ENCODE data around the gene SV2B.

DNA sequence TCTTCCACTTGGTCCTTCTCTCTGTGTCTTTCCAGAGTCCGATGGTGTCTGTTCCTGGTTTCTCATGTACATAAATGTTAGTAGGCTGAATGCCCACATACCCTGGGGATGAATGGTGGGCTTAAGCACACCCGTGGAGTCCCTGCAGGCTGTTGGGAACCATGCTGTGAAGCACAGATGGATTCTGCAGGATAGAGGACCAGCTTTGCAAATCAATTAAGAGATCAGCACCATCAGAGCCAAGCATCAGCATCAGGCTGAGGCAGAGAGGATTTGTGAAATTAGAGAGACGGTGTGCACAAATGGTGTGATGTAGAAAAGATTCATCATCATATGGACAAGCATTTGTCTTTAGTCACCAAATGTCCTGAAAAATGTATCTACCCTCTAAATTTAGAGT is 127.1 kb downstream of the SV2B start:
- TF ChIP-seq, protein P1, sequence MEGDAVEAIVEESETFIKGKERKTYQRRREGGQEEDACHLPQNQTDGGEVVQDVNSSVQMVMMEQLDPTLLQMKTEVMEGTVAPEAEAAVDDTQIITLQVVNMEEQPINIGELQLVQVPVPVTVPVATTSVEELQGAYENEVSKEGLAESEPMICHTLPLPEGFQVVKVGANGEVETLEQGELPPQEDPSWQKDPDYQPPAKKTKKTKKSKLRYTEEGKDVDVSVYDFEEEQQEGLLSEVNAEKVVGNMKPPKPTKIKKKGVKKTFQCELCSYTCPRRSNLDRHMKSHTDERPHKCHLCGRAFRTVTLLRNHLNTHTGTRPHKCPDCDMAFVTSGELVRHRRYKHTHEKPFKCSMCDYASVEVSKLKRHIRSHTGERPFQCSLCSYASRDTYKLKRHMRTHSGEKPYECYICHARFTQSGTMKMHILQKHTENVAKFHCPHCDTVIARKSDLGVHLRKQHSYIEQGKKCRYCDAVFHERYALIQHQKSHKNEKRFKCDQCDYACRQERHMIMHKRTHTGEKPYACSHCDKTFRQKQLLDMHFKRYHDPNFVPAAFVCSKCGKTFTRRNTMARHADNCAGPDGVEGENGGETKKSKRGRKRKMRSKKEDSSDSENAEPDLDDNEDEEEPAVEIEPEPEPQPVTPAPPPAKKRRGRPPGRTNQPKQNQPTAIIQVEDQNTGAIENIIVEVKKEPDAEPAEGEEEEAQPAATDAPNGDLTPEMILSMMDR (conservative IDR thresholded peaks at IDR 0.05; ENCODE audit: low read depth in 2 of 2), result no peak
- TF ChIP-seq EZH2 (IDR thresholded peaks at IDR 0.05; ENCODE audit: low read depth, unreplicated experiment) (no peak), EZH2phosphoT487 (IDR thresholded peaks at IDR 0.05; ENCODE audit: unreplicated experiment) (no peak), CREB1 (CRISPR knock-in tag; IDR thresholded peaks at IDR 0.05; ENCODE audit: low read depth) (no peak), JUNB (IDR thresholded peaks at IDR 0.05; ENCODE audit: unreplicated experiment) (no peak), POLR2AphosphoS5 (IDR thresholded peaks at IDR 0.05; ENCODE audit: low read depth) (no peak), STAT1 (IDR thresholded peaks at IDR 0.05; ENCODE audit: unreplicated experiment) (no peak), ZNF331 (CRISPR knock-in tag; IDR thresholded peaks at IDR 0.05; ENCODE audit: low read depth) (no peak)
- TF ChIP-seq, protein P2, sequence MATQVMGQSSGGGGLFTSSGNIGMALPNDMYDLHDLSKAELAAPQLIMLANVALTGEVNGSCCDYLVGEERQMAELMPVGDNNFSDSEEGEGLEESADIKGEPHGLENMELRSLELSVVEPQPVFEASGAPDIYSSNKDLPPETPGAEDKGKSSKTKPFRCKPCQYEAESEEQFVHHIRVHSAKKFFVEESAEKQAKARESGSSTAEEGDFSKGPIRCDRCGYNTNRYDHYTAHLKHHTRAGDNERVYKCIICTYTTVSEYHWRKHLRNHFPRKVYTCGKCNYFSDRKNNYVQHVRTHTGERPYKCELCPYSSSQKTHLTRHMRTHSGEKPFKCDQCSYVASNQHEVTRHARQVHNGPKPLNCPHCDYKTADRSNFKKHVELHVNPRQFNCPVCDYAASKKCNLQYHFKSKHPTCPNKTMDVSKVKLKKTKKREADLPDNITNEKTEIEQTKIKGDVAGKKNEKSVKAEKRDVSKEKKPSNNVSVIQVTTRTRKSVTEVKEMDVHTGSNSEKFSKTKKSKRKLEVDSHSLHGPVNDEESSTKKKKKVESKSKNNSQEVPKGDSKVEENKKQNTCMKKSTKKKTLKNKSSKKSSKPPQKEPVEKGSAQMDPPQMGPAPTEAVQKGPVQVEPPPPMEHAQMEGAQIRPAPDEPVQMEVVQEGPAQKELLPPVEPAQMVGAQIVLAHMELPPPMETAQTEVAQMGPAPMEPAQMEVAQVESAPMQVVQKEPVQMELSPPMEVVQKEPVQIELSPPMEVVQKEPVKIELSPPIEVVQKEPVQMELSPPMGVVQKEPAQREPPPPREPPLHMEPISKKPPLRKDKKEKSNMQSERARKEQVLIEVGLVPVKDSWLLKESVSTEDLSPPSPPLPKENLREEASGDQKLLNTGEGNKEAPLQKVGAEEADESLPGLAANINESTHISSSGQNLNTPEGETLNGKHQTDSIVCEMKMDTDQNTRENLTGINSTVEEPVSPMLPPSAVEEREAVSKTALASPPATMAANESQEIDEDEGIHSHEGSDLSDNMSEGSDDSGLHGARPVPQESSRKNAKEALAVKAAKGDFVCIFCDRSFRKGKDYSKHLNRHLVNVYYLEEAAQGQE (IDR thresholded peaks at IDR 0.05; ENCODE audit: unreplicated experiment), result no peak
- TF ChIP-seq, protein P3, sequence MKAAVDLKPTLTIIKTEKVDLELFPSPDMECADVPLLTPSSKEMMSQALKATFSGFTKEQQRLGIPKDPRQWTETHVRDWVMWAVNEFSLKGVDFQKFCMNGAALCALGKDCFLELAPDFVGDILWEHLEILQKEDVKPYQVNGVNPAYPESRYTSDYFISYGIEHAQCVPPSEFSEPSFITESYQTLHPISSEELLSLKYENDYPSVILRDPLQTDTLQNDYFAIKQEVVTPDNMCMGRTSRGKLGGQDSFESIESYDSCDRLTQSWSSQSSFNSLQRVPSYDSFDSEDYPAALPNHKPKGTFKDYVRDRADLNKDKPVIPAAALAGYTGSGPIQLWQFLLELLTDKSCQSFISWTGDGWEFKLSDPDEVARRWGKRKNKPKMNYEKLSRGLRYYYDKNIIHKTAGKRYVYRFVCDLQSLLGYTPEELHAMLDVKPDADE (IDR thresholded peaks at IDR 0.05), result no peak
- TF ChIP-seq, protein P4, sequence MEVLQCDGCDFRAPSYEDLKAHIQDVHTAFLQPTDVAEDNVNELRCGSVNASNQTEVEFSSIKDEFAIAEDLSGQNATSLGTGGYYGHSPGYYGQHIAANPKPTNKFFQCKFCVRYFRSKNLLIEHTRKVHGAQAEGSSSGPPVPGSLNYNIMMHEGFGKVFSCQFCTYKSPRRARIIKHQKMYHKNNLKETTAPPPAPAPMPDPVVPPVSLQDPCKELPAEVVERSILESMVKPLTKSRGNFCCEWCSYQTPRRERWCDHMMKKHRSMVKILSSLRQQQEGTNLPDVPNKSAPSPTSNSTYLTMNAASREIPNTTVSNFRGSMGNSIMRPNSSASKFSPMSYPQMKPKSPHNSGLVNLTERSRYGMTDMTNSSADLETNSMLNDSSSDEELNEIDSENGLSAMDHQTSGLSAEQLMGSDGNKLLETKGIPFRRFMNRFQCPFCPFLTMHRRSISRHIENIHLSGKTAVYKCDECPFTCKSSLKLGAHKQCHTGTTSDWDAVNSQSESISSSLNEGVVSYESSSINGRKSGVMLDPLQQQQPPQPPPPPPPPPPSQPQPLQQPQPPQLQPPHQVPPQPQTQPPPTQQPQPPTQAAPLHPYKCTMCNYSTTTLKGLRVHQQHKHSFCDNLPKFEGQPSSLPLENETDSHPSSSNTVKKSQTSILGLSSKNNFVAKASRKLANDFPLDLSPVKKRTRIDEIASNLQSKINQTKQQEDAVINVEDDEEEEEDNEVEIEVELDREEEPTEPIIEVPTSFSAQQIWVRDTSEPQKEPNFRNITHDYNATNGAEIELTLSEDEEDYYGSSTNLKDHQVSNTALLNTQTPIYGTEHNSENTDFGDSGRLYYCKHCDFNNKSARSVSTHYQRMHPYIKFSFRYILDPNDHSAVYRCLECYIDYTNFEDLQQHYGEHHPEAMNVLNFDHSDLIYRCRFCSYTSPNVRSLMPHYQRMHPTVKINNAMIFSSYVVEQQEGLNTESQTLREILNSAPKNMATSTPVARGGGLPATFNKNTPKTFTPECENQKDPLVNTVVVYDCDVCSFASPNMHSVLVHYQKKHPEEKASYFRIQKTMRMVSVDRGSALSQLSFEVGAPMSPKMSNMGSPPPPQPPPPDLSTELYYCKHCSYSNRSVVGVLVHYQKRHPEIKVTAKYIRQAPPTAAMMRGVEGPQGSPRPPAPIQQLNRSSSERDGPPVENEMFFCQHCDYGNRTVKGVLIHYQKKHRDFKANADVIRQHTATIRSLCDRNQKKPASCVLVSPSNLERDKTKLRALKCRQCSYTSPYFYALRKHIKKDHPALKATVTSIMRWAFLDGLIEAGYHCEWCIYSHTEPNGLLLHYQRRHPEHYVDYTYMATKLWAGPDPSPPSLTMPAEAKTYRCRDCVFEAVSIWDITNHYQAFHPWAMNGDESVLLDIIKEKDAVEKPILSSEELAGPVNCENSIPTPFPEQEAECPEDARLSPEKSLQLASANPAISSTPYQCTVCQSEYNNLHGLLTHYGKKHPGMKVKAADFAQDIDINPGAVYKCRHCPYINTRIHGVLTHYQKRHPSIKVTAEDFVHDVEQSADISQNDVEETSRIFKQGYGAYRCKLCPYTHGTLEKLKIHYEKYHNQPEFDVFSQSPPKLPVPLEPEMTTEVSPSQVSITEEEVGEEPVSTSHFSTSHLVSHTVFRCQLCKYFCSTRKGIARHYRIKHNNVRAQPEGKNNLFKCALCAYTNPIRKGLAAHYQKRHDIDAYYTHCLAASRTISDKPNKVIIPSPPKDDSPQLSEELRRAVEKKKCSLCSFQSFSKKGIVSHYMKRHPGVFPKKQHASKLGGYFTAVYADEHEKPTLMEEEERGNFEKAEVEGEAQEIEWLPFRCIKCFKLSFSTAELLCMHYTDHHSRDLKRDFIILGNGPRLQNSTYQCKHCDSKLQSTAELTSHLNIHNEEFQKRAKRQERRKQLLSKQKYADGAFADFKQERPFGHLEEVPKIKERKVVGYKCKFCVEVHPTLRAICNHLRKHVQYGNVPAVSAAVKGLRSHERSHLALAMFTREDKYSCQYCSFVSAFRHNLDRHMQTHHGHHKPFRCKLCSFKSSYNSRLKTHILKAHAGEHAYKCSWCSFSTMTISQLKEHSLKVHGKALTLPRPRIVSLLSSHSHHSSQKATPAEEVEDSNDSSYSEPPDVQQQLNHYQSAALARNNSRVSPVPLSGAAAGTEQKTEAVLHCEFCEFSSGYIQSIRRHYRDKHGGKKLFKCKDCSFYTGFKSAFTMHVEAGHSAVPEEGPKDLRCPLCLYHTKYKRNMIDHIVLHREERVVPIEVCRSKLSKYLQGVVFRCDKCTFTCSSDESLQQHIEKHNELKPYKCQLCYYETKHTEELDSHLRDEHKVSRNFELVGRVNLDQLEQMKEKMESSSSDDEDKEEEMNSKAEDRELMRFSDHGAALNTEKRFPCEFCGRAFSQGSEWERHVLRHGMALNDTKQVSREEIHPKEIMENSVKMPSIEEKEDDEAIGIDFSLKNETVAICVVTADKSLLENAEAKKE (CRISPR knock-in tag; IDR thresholded peaks at IDR 0.05), result no peak
